Smooth muscle cell (in vitro differentiated cells): ENCODE results near the gene FEM1A. TPM values are rescaled to one million over a fixed set of nuclear protein-coding genes. Genes with fewer than 3 reads are reported as not detected.
"Not testable (repeated sequence)": the region's sequence is repeated elsewhere in the genome, so short reads cannot be mapped to it uniquely, and the experiment has no call there.

Source experiments
- DNase-seq: peaks from one replicate; lab custom pipeline; 2025; ENCODE audit not compliant: unreplicated experiment; lab: John Stamatoyannopoulos, UW
- H2AFZ ChIP-seq: fragments of 200-600 bp; sonication (generic); 2 replicates; pipeline ENCODE4 v1.6.0; 2016; ENCODE audit warnings: antibody characterized with exemption, low read depth, mild to moderate bottlenecking
- H3F3A ChIP-seq: fragments of 200-600 bp; sonication (generic); 2 replicates; pipeline ENCODE4 v1.6.0; 2017; ENCODE audit warnings: antibody characterized with exemption, low read depth
- H3K27ac ChIP-seq: fragments of 200-600 bp; sonication (generic); 2 replicates; pipeline ENCODE4 v1.5.1; 2016; ENCODE audit warnings: low read depth, mild to moderate bottlenecking
- H3K27me3 ChIP-seq: fragments of 200-600 bp; sonication (generic); 2 replicates; pipeline ENCODE4 v1.6.1; 2016; ENCODE audit warnings: low read depth, mild to moderate bottlenecking
- H3K36me3 ChIP-seq: fragments of 200-600 bp; sonication (generic); 2 replicates; pipeline ENCODE4 v1.5.1; 2016; ENCODE audit warnings: low read depth
- H3K4me1 ChIP-seq: fragments of 200-600 bp; sonication (generic); 2 replicates; pipeline ENCODE4 v1.5.1; 2016; ENCODE audit warnings: low read depth
- H3K4me2 ChIP-seq: fragments of 200-600 bp; sonication (generic); 2 replicates; pipeline ENCODE4 v1.6.0; 2016; ENCODE audit warnings: mild to moderate bottlenecking
- H3K4me3 ChIP-seq: fragments of 200-600 bp; sonication (generic); 2 replicates; pipeline ENCODE4 v1.5.1; 2016; ENCODE audit warnings: mild to moderate bottlenecking
- H3K79me2 ChIP-seq: fragments of 200-600 bp; sonication (generic); 2 replicates; pipeline ENCODE4 v1.6.0; 2016; ENCODE audit warnings: low read depth, mild to moderate bottlenecking
- H3K9ac ChIP-seq: fragments of 200-600 bp; sonication (generic); 2 replicates; pipeline ENCODE4 v1.6.0; 2016; ENCODE audit warnings: low read depth
- H3K9me3 ChIP-seq: fragments of 200-600 bp; sonication (generic); replicated peaks from 2 replicates; pipeline ENCODE4 v1.5.1; 2016; ENCODE audit warnings: low read depth
- H4K20me1 ChIP-seq: fragments of 200-600 bp; sonication (generic); 2 replicates; pipeline ENCODE4 v1.6.0; 2016; ENCODE audit warnings: low read depth
- CTCF ChIP-seq: fragments of 200-600 bp; sonication (generic); IDR thresholded peaks from 2 replicates; pipeline ENCODE4 v1.5.1; 2017; ENCODE audit warnings: borderline replicate concordance, mild to moderate bottlenecking, antibody characterized with exemption; ENCODE audit not compliant: insufficient read depth, poor library complexity, severe bottlenecking
- WGBS: methylation state at CpG from one replicate; pipeline ENCODE4 v1.1.7; 2016; ENCODE audit warnings: low lambda C conversion rate; 5-methylcytosine and 5-hydroxymethylcytosine counted together
- polyA plus RNA-seq: library from polyadenylated mRNA; unstranded; fragments of >200 nt; fragmentation: Nextera tagmentation; extraction: Ambion mirVana; gene quantifications from 2 replicates; pipeline ENCODE4 v1.2.1, GENCODE V29; 2016
- total RNA-seq: library from RNA; depleted of rRNA; stranded (reverse); fragments of >200 nt; gene quantifications from 2 replicates; pipeline ENCODE4 v1.2.3, GENCODE V29; 2014

The FEM1A gene
- total and polyA plus RNA-seq, 2 experiments from 2014 or later, result 1.6 to 7.1 TPM

- no peaks in the 10 kb centered on the region for H3K9me3 ChIP-seq
- H3K9ac ChIP-seq, result no peak overlapping the region
- no peak overlapping the region for H3K27ac ChIP-seq
- no peak overlapping the region for H2AFZ ChIP-seq
- no peaks in the 10 kb centered on the region for H3K79me2 ChIP-seq
- WGBS, result 95% methylated on average over 27 of the region's 32 CpGs
- H3K4me2 ChIP-seq, result no peak overlapping the region
- no peaks in the 10 kb centered on the region for H3K27me3 ChIP-seq
- H4K20me1 ChIP-seq, result no peaks in the 10 kb centered on the region
- H3K4me3 ChIP-seq, result no peak overlapping the region
- peaks cover 14% of the 10 kb centered on the region for H3F3A ChIP-seq
- no peak for DNase-seq
- H3K36me3 ChIP-seq, result no peaks in the 10 kb centered on the region
- H3K4me1 ChIP-seq, result no peaks in the 10 kb centered on the region
- TF ChIP-seq CTCF, result no peak
Observed at GRCh38 chr19:4817467-4818277, 26.1 kb downstream of the FEM1A start.

DNA sequence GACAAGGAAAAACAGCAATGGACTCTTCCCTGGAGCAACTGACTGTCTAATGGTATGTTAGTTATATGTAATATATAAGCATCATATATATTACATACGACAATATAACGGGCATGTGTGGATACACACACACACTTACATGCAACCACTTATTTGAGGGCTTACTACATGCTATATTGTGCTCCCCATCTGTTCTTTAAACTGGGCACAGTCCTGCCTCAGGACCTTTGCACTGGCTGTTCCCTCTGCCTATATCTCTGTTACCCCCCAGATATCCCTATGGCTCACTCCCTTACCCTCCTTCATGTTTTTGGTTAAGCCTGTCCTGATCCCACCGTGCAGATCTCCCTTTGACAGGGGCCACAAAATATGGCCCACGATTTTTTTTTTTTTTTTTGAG lies 29.7 kb downstream of the FEM1A start:
- H3K27ac ChIP-seq, result no peak overlapping the region
- no peaks in the 10 kb centered on the region for H3K27me3 ChIP-seq
- H3K79me2 ChIP-seq, result peaks cover under 1% of the 10 kb centered on the region
- no peaks in the 10 kb centered on the region for H3K36me3 ChIP-seq
- no peak for DNase-seq
- no peaks in the 10 kb centered on the region for H3K4me1 ChIP-seq
- H3K4me2 ChIP-seq, result no peak overlapping the region
- no peaks in the 10 kb centered on the region for H3K9me3 ChIP-seq
- H3K9ac ChIP-seq, result no peak overlapping the region
- 95% methylated on average over 4 of the region's 4 CpGs for WGBS
- H3F3A ChIP-seq, result no peaks in the 10 kb centered on the region
- peaks cover 13% of the 10 kb centered on the region for H4K20me1 ChIP-seq
- TF ChIP-seq CTCF, result no peak
- H2AFZ ChIP-seq, result no peak overlapping the region
- H3K4me3 ChIP-seq, result no peak overlapping the region

DNA sequence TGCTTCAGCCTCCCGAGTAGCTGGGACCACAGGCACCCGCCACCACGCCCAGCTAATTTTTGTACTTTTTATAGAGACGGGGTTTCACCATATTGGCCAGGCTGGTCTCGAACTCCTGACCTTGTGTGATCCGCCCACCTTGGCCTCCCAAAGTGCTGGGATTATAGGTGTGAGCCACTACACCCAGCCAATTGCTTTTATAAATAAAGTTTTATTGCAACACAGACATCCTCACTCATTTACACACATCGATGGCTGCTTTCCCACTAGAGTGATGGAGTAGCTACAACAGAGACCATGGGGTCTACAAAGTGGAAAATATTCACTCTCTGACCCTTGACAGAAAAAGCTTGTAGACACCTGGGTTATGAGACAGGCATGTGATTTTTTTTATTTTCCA lies 30.8 kb downstream of the FEM1A start:
- H3K27me3 ChIP-seq, H3K9me3 ChIP-seq, H3K36me3 ChIP-seq, H3K9ac ChIP-seq, H3K4me1 ChIP-seq, H3F3A ChIP-seq, H3K27ac ChIP-seq, H3K4me3 ChIP-seq, DNase-seq, H3K79me2 ChIP-seq, H2AFZ ChIP-seq, H3K4me2 ChIP-seq: not testable (repeated sequence)
- peaks cover 18% of the 10 kb centered on the region for H4K20me1 ChIP-seq
- WGBS, result 100% methylated on average over 7 of the region's 7 CpGs

- no peaks in the 10 kb centered on the region for H3F3A ChIP-seq
- peaks cover 4% of the 10 kb centered on the region for H3K79me2 ChIP-seq
- no peaks in the 10 kb centered on the region for H3K27me3 ChIP-seq
- H3K4me2 ChIP-seq, result no peak overlapping the region
- no peak overlapping the region for H3K4me3 ChIP-seq
- 90% methylated on average over 6 of the region's 6 CpGs for WGBS
- H3K27ac ChIP-seq, result no peak overlapping the region
- H3K36me3 ChIP-seq, result no peaks in the 10 kb centered on the region
- TF ChIP-seq CTCF, result no peak
- no peak for DNase-seq
- no peaks in the 10 kb centered on the region for H3K4me1 ChIP-seq
- H3K9me3 ChIP-seq, result no peaks in the 10 kb centered on the region
- no peak overlapping the region for H2AFZ ChIP-seq
- no peak overlapping the region for H3K9ac ChIP-seq
- peaks cover 18% of the 10 kb centered on the region for H4K20me1 ChIP-seq
Observed at GRCh38 chr19:4823577-4823976, 32.0 kb downstream of the FEM1A start.
